RKO (cell line): ENCODE measurements around the gene CYP2W1.

Experiments
- DNase-seq: peaks from one replicate; pipeline ENCODE4 v3.0.0-alpha.2; 2016; ENCODE audit warnings: low spot score

Gene CYP2W1

DNA sequence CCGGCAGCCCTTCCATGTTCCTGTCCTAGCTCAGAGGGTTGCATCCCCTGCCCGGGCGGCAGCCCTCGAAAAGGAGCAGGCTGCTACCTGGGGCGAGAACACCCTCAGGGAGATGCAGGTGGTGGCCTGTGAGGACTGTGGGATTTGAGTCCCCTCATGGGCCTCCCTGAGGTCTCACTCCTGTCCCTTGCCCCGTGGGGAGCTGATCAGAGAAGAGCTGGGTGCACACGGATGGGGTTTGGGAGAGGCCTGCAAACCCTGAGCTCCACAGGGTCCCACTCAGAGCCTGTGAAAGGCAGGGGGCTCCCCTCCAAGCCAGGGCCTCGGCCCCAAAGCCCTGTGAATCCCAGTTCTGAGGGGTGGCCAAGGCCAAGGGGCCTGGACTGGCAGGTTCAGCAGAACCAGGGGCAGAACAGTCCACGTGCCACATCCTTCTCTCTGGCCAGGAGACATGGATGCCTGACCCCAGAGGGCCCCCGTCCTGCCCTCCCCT lies 424 bp upstream of the CYP2W1 start:
- no peak for DNase-seq

DNA sequence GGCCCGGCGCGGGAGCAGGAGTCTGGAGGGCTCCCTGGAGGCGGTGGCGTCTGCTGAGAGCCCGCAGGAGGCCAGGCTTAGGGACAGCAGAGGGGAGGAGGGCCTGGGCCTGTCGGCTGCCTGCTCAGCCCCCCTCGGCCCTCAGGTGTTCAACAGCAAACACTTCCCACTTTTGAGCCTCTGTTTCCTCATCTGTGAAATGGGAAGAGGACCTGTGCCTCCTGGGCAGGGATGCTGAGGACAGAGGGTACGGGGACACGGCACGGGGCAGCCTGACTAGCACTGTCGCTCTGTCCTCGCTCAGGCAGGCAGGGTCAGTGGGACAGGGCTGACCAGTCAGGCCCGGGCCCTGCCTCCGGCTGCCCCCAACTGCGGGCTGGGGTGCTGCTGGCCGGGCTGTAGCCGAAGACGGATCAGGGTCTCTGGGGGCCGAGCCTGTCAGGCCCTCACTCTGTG lies 663 bp downstream of the CYP2W1 start:
- DNase-seq: no peak

DNA sequence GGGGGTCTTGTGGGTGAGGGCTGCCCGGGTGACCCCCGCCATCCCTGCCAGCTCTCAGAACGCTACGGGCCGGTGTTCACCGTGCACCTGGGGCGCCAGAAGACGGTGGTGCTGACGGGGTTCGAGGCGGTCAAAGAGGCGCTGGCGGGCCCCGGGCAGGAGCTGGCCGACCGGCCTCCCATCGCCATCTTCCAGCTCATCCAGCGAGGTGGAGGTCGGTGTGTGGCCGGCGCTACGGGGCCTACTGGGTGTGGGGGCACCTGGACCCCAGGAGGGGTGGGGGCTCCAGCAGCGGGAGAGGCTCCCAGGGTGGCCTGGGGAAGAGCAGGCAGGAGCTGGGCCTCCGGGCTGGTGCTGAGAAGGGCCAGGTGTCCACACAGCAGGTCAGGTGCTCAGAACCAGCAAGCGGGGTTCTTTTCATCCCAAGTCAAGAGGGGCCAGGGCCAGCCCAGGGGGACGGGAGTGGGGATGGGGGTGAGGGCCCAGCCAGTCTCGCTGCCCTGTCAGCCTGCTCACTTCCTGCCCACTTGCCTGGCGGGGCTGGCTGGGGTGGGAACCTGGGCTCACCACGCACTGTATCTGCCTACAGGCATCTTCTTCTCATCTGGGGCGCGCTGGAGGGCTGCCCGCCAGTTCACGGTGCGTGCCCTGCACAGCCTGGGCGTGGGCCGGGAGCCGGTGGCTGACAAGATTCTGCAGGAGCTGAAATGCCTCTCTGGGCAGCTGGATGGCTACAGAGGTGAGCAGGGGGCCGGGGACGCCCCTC lies 1.6 kb downstream of the CYP2W1 start:
- no peak for DNase-seq

DNA sequence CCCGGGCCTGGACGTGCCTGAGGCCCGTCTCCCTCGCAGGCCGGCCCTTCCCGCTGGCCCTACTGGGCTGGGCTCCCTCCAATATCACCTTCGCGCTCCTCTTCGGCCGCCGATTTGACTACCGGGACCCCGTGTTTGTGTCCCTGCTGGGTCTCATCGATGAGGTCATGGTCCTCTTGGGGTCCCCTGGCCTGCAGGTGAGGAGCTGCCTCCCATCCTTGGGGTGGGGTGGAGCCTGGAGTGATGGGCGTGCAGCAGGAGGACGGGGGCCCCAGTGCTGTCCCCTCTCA lies 2.1 kb downstream of the CYP2W1 start:
- no peak for DNase-seq

- DNase-seq: no peak
Measured at GRCh38 chr7:985915-986741, 3.1 kb downstream of the CYP2W1 start.

GRCh38 chr7:986766-987751 lies 4.1 kb downstream of the CYP2W1 start:
- no peak for DNase-seq

- DNase-seq: no peak
Measured at GRCh38 chr7:987909-988308, 4.9 kb downstream of the CYP2W1 start.

- DNase-seq: no peak
Measured at GRCh38 chr7:988426-988911, 5.5 kb downstream of the CYP2W1 start.

DNA sequence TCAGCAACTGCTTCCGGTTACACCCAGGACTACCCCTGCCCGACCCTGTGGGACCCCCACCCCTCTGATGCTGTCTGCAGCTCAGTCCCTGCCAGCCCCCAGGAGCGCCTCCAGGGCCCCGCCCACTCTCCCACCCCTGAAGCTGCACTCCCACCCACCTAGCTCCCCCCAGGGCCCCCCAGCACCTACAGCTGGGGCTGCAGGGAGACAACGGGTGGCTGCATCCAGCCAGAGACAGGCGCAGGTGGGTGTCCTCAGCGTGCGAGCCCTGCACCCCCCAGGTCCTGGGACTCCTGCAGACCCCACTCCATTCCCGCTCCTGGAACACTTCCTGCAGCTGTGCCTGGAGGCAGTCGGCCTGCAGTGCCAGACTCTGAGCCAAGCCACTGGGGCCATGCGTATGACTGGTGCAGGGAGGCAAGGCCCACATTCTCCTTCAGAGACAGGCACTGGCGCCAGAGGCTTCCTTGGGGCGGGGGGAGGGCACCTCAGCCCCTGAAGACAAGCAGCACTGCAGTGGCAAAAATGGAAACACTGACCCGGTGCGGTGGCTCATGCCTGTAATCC lies 6.1 kb downstream of the CYP2W1 start:
- no peak for DNase-seq

- DNase-seq: no peak
Measured at GRCh38 chr7:990352-990932, 7.5 kb downstream of the CYP2W1 start.

GRCh38 chr7:990933-991728 lies 8.2 kb downstream of the CYP2W1 start:
- no peak for DNase-seq

- no peak for DNase-seq
Measured at GRCh38 chr7:991729-992656, 9.0 kb downstream of the CYP2W1 start.

DNA sequence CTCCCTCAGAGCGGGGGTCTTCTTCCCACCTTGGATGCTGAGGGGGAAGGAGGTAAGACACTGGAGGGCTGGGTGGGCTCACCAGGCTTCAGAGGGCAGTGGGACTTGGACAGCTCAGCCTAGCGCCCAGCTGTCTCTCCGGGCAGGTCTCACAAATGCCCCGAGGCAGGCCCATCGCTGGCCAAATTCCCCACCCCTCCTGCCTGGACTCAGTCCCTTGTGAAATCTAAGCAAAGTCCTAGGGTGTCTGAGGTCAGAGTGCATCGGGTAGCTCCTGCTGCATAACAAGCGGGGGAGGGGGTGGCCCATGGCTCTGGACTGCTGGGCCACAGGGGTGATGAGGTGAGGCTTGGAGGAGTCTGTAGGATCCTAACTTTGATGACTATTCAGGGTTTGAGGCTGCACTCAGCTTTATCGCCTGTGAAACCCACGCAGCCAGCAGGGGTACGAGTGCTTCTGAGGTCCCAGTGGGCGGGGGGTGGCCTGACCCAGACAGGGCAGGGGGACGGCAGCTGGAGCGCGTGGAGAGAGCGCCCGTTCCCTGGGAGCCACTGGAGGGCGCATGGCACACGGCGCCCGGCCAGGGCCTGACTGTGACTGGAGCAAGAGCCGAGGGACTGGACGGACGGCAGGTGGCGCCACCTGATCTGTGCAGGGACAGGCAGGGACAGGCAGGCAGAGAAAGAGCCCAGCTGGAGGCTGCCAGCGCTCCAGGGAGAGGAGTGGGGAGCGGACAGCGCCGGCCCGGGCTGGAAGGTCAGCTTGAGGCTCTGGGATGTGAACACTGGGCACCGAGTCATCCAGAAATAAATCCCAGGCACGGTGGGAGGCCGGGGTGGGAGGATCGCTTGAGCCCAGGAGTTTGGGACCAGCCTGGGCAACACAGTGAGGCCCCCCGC lies 10.0 kb downstream of the CYP2W1 start:
- DNase-seq: peak; percentile 94

GRCh38 chr7:994592-995308 lies 11.8 kb downstream of the CYP2W1 start:
- no peak for DNase-seq

DNA sequence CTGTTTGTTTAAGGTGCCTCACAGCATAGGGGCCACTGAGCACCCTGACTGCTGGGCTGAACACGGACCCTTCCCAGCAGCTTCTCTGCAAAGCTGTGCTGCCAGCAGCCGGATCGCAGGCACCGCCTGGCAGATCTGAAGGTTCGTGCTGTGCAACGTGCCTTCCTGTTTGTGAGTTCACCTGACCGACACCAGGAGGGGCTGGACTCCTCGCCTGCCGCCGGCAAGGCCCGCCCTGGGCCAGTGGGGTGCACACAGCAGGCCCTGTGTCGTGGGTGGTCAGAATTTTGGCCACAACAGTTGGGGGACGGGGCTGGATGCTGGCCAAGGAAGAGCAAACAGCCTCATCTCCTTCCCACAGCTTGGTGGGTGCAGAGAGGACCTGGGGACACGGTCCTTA lies 12.6 kb downstream of the CYP2W1 start:
- no peak for DNase-seq

- DNase-seq: no peak
Measured at GRCh38 chr7:996079-996872, 13.3 kb downstream of the CYP2W1 start.
